Natural killer cell treated with Interleukin-12 subunit alpha and Interleukin-12 subunit beta and Interleukin-15 and Interleukin-18, amount 100 ng/mL, for 72 hours (primary cell): ENCODE measurements around the gene CDX2. TPM values are rescaled to one million over a fixed set of nuclear protein-coding genes. Genes with fewer than 3 reads are reported as not detected.

Experiments
- ATAC-seq, 2 donors: fragments of 150-1000 bp; cut with Tn5 transposase in 1 of 2; sonication (Bioruptor Pico), chemical (Tn5 transposase) in 1 of 2; 2 replicates each; pipeline ENCODE4 v1.10.0; 2021
- DNase-seq: peaks from one replicate; pipeline ENCODE4 v3.0.0; 2022; ENCODE audit warnings: low spot score
- H3K27ac Mint-ChIP-seq, 2 donors: 1 replicate in 1 of 2; 2 replicates in 1 of 2; pipeline ENCODE4 v1.8.0; 2022; ENCODE audit warnings: mixed read lengths in 2 of 2, mild to moderate bottlenecking in 1 of 2, moderate library complexity in 1 of 2
- H3K27me3 Mint-ChIP-seq, 2 donors: 1 replicate in 1 of 2; 2 replicates in 1 of 2; pipeline ENCODE4 v1.8.0; 2022; ENCODE audit warnings: mixed read lengths in 2 of 2
- H3K36me3 Mint-ChIP-seq: one replicate; pipeline ENCODE4 v1.8.0; 2022; ENCODE audit warnings: mixed read lengths
- H3K4me1 Mint-ChIP-seq, 2 donors: 1 replicate in 1 of 2; 2 replicates in 1 of 2; pipeline ENCODE4 v1.8.0; 2022; ENCODE audit warnings: low read depth in 2 of 2, mixed read lengths in 2 of 2, mild to moderate bottlenecking in 1 of 2
- H3K4me3 Mint-ChIP-seq: one replicate; pipeline ENCODE4 v1.8.0; 2022; ENCODE audit warnings: mixed read lengths
- H3K9me3 Mint-ChIP-seq: 2 replicates; pipeline ENCODE4 v1.8.0; 2022; ENCODE audit warnings: mixed read lengths
- total RNA-seq, 2 donors: library from RNA; stranded (reverse); gene quantifications; one replicate each; pipeline ENCODE4 v1.2.3, GENCODE V29; 2022

Gene CDX2
- total RNA-seq, 2 donors from 2014 or later = not detected

- Mint-ChIP-seq H3K4me3 (no peak overlapping the region), H3K27ac (no peak overlapping the region), H3K4me1 (peaks cover 0 to 7% of the 10 kb centered on the region in 2 donors), H3K27me3 (peaks cover 55 to 67% of the 10 kb centered on the region in 2 donors), H3K36me3 (no peaks in the 10 kb centered on the region), H3K9me3 (no peaks in the 10 kb centered on the region)
- DNase-seq (no peak), ATAC-seq (no peak)
Measured at GRCh38 chr13:27973961-27974662, 5.0 kb upstream of the CDX2 start.

GRCh38 chr13:27973291-27973690 is 4.2 kb upstream of the CDX2 start:
- Mint-ChIP-seq H3K4me3 (no peak overlapping the region), H3K4me1 (peaks cover 0 to 5% of the 10 kb centered on the region in 2 donors), H3K27me3 (peaks cover 50 to 60% of the 10 kb centered on the region in 2 donors), H3K36me3 (no peaks in the 10 kb centered on the region), H3K9me3 (no peaks in the 10 kb centered on the region), H3K27ac (no peak overlapping the region)
- no peak for ATAC-seq
- DNase-seq = no peak

- Mint-ChIP-seq H3K4me1 (peaks cover 0 to 7% of the 10 kb centered on the region in 2 donors), H3K27ac (no peak overlapping the region), H3K27me3 (peaks cover 54 to 62% of the 10 kb centered on the region in 2 donors), H3K36me3 (no peaks in the 10 kb centered on the region), H3K9me3 (no peaks in the 10 kb centered on the region), H3K4me3 (no peak overlapping the region)
- ATAC-seq = no peak
- DNase-seq = no peak
Measured at GRCh38 chr13:27972478-27972820, 3.3 kb upstream of the CDX2 start.

- H3K4me1 Mint-ChIP-seq = peaks cover 0 to 7% of the 10 kb centered on the region in 2 donors
- no peaks in the 10 kb centered on the region for H3K36me3 Mint-ChIP-seq
- ATAC-seq = peak in 1 of 2 donors; percentile 5
- H3K9me3 Mint-ChIP-seq = no peaks in the 10 kb centered on the region
- H3K27me3 Mint-ChIP-seq = peaks cover 56 to 62% of the 10 kb centered on the region in 2 donors
- H3K4me3 Mint-ChIP-seq = no peak overlapping the region
- no peak overlapping the region for H3K27ac Mint-ChIP-seq
- no peak for DNase-seq
Measured at GRCh38 chr13:27971776-27972477, 2.8 kb upstream of the CDX2 start.

GRCh38 chr13:27971236-27971645 is 2.1 kb upstream of the CDX2 start:
- DNase-seq (no peak), ATAC-seq (no peak)
- no peak overlapping the region for H3K27ac Mint-ChIP-seq
- no peak overlapping the region for H3K4me3 Mint-ChIP-seq
- H3K27me3 Mint-ChIP-seq = peaks cover 57 to 64% of the 10 kb centered on the region in 2 donors
- no peaks in the 10 kb centered on the region for H3K9me3 Mint-ChIP-seq
- no peaks in the 10 kb centered on the region for H3K36me3 Mint-ChIP-seq
- peaks cover 0 to 7% of the 10 kb centered on the region in 2 donors for H3K4me1 Mint-ChIP-seq

GRCh38 chr13:27970382-27971235 is 1.5 kb upstream of the CDX2 start:
- H3K9me3 Mint-ChIP-seq = no peaks in the 10 kb centered on the region
- DNase-seq (no peak), ATAC-seq (no peak)
- peaks cover 59 to 67% of the 10 kb centered on the region in 2 donors for H3K27me3 Mint-ChIP-seq
- peaks cover 0 to 7% of the 10 kb centered on the region in 2 donors for H3K4me1 Mint-ChIP-seq
- H3K4me3 Mint-ChIP-seq = no peak overlapping the region
- no peaks in the 10 kb centered on the region for H3K36me3 Mint-ChIP-seq
- no peak overlapping the region for H3K27ac Mint-ChIP-seq

- Mint-ChIP-seq H3K27ac (no peak overlapping the region), H3K27me3 (peaks cover 57 to 64% of the 10 kb centered on the region in 2 donors), H3K9me3 (no peaks in the 10 kb centered on the region), H3K4me3 (no peak overlapping the region), H3K4me1 (peaks cover 0 to 7% of the 10 kb centered on the region in 2 donors), H3K36me3 (no peaks in the 10 kb centered on the region)
- DNase-seq (no peak), ATAC-seq (no peak)
Measured at GRCh38 chr13:27969866-27970229, 733 bp upstream of the CDX2 start.

GRCh38 chr13:27968316-27969081 is 616 bp downstream of the CDX2 start:
- H3K9me3 Mint-ChIP-seq = no peaks in the 10 kb centered on the region
- H3K27ac Mint-ChIP-seq = no peak overlapping the region
- DNase-seq (no peak), ATAC-seq (peak in 1 of 2 donors; percentile 29)
- H3K4me1 Mint-ChIP-seq = peaks cover 0 to 7% of the 10 kb centered on the region in 2 donors
- H3K36me3 Mint-ChIP-seq = no peaks in the 10 kb centered on the region
- no peak overlapping the region for H3K4me3 Mint-ChIP-seq
- peaks cover 50 to 56% of the 10 kb centered on the region in 2 donors for H3K27me3 Mint-ChIP-seq

GRCh38 chr13:27967736-27968315 is 1.3 kb downstream of the CDX2 start:
- H3K36me3 Mint-ChIP-seq = no peaks in the 10 kb centered on the region
- ATAC-seq = no peak
- H3K4me1 Mint-ChIP-seq = peaks cover 0 to 7% of the 10 kb centered on the region in 2 donors
- peaks cover 48 to 53% of the 10 kb centered on the region in 2 donors for H3K27me3 Mint-ChIP-seq
- H3K9me3 Mint-ChIP-seq = no peaks in the 10 kb centered on the region
- DNase-seq = no peak
- H3K27ac Mint-ChIP-seq = no peak overlapping the region
- H3K4me3 Mint-ChIP-seq = no peak overlapping the region

- ATAC-seq (no peak), DNase-seq (no peak)
- peaks cover 51 to 56% of the 10 kb centered on the region in 2 donors for H3K27me3 Mint-ChIP-seq
- H3K36me3 Mint-ChIP-seq = no peaks in the 10 kb centered on the region
- H3K27ac Mint-ChIP-seq = no peak overlapping the region
- peaks cover 0 to 7% of the 10 kb centered on the region in 2 donors for H3K4me1 Mint-ChIP-seq
- H3K9me3 Mint-ChIP-seq = no peaks in the 10 kb centered on the region
- H3K4me3 Mint-ChIP-seq = no peak overlapping the region
Measured at GRCh38 chr13:27967203-27967735, 1.8 kb downstream of the CDX2 start.

- peaks cover 0 to 7% of the 10 kb centered on the region in 2 donors for H3K4me1 Mint-ChIP-seq
- H3K9me3 Mint-ChIP-seq = no peaks in the 10 kb centered on the region
- H3K36me3 Mint-ChIP-seq = no peaks in the 10 kb centered on the region
- no peak overlapping the region for H3K27ac Mint-ChIP-seq
- DNase-seq (no peak), ATAC-seq (no peak)
- H3K4me3 Mint-ChIP-seq = no peak overlapping the region
- peaks cover 54 to 62% of the 10 kb centered on the region in 2 donors for H3K27me3 Mint-ChIP-seq
Measured at GRCh38 chr13:27966641-27967202, 2.4 kb downstream of the CDX2 start.

GRCh38 chr13:27965740-27966640 is 3.1 kb downstream of the CDX2 start:
- peaks cover 0 to 7% of the 10 kb centered on the region in 2 donors for H3K4me1 Mint-ChIP-seq
- no peak for DNase-seq
- H3K36me3 Mint-ChIP-seq = no peaks in the 10 kb centered on the region
- no peak for ATAC-seq
- no peaks in the 10 kb centered on the region for H3K9me3 Mint-ChIP-seq
- no peak overlapping the region for H3K4me3 Mint-ChIP-seq
- no peak overlapping the region for H3K27ac Mint-ChIP-seq
- peaks cover 53 to 64% of the 10 kb centered on the region in 2 donors for H3K27me3 Mint-ChIP-seq
